Measurements from ENCODE around the gene HOXB3.

DNA sequence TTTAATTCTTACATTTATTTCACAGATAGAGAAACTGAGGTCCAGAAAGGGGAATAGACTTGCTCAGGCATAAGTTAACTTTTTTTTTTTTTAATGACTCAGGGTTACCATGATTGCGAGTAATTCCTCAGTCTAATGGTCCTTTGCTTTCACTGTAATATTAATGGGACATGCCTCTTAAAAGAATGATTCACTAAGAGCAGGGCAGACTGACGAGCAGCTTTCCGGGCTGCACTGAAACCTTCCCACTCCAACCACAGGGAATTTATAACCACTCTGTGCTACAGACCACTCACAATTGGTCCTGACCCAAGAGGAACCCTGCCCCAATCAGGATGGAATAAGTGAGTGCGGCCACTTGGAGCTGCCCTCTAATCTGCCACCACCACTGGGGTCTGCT lies 50.9 kb downstream of the HOXB3 start:
- TF ChIP-seq, protein P1, sequence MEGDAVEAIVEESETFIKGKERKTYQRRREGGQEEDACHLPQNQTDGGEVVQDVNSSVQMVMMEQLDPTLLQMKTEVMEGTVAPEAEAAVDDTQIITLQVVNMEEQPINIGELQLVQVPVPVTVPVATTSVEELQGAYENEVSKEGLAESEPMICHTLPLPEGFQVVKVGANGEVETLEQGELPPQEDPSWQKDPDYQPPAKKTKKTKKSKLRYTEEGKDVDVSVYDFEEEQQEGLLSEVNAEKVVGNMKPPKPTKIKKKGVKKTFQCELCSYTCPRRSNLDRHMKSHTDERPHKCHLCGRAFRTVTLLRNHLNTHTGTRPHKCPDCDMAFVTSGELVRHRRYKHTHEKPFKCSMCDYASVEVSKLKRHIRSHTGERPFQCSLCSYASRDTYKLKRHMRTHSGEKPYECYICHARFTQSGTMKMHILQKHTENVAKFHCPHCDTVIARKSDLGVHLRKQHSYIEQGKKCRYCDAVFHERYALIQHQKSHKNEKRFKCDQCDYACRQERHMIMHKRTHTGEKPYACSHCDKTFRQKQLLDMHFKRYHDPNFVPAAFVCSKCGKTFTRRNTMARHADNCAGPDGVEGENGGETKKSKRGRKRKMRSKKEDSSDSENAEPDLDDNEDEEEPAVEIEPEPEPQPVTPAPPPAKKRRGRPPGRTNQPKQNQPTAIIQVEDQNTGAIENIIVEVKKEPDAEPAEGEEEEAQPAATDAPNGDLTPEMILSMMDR (conservative IDR thresholded peaks at IDR 0.05; ENCODE audit: low read depth, low read length): no peak
- no peak for TF ChIP-seq EZH2 (IDR thresholded peaks at IDR 0.05; ENCODE audit: low read length, unreplicated experiment)
